LNCaP clone FGC (cell line): ENCODE measurements around the gene POT1.

Source experiments
- DNase-seq: peaks from one replicate; pipeline ENCODE4 v3.0.0-alpha.2; 2011; ENCODE audit warnings: low read depth
- H3K4me3 ChIP-seq: 2 replicates; pipeline ENCODE4 v1.5.1; 2011; ENCODE audit warnings: mild to moderate bottlenecking, low read depth, low read length, control low read depth
- TF ChIP-seq, protein P1 (sequence below): IDR thresholded peaks from 2 replicates; pipeline ENCODE4 v1.5.1; 2012; ENCODE audit warnings: mild to moderate bottlenecking; ENCODE audit not compliant: control insufficient read depth, insufficient read depth; ENCODE audit errors: extremely low read depth

POT1 gene

DNA sequence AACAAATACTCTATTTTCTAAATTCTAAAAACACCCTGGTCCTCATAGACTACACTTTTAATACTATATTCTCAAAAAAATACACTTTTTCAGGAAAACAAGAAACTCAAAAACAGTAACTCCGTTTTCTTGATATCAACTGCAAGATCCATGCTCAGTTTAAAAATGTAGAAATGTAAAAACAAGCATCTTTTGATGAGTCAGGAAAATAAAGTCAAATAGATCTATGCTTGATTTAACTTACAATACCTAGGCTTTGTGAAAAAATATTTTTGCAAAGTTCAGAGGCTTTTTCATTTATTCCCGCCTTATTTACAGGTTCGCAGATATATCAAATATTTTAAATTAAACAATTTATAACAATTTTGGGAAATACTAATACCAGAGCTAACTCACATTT lies 33.6 kb downstream of the POT1 start:
- no peak for DNase-seq
- TF ChIP-seq, protein P1, sequence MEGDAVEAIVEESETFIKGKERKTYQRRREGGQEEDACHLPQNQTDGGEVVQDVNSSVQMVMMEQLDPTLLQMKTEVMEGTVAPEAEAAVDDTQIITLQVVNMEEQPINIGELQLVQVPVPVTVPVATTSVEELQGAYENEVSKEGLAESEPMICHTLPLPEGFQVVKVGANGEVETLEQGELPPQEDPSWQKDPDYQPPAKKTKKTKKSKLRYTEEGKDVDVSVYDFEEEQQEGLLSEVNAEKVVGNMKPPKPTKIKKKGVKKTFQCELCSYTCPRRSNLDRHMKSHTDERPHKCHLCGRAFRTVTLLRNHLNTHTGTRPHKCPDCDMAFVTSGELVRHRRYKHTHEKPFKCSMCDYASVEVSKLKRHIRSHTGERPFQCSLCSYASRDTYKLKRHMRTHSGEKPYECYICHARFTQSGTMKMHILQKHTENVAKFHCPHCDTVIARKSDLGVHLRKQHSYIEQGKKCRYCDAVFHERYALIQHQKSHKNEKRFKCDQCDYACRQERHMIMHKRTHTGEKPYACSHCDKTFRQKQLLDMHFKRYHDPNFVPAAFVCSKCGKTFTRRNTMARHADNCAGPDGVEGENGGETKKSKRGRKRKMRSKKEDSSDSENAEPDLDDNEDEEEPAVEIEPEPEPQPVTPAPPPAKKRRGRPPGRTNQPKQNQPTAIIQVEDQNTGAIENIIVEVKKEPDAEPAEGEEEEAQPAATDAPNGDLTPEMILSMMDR, result no peak
- H3K4me3 ChIP-seq, result no peak overlapping the region

DNA sequence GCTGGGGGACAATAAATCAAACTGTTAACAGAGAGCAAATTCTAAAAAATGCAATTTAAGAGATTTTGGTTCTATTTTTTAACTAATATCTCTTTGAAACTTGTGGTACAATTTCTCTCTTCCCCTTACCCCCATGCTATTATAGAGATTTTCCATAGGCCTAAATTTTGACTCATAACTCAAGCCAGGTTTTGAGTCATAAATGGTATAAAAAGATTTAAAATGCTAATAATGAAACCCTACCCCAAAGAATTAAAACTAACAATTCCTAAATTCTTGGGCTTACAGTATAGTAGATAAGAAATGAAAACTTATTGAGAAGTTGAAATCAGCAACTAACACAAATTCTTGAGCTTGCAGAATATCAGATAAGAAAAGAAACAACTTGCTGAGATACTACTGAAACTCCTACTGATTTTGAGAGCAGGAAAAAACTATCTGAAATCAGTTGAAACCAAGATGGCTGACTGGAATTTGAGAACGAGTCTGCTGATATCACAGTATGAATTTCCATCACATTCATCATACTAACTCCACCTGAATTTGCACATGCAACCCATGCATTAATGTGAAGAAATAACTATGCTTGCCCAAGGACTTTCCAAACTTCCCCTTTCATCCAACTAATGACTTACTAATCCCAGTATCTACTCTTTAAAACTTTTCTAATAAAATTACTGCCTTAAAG lies 36.3 kb downstream of the POT1 start:
- TF ChIP-seq, protein P1, result no peak
- no peak overlapping the region for H3K4me3 ChIP-seq
- DNase-seq, result no peak

DNA sequence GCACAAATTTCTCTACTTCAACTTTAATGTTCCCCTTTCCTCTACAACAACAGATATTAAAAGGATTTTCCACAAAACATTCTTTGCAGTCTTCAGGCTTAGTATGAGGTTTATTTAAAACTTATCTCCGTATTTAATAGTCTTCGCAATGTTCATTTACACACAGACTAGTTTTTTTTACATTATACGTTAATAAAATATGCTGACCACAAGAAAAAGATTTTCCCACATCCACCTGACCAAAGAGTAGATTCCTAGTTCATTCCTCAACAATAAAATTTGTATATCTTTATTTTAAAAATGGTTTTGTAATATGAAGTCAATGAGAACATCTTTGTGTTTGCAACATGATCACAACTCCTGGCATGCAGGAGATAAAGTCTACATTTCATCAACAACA lies 42.4 kb downstream of the POT1 start:
- TF ChIP-seq, protein P1, result no peak
- DNase-seq, result no peak
- H3K4me3 ChIP-seq, result no peak overlapping the region

DNA sequence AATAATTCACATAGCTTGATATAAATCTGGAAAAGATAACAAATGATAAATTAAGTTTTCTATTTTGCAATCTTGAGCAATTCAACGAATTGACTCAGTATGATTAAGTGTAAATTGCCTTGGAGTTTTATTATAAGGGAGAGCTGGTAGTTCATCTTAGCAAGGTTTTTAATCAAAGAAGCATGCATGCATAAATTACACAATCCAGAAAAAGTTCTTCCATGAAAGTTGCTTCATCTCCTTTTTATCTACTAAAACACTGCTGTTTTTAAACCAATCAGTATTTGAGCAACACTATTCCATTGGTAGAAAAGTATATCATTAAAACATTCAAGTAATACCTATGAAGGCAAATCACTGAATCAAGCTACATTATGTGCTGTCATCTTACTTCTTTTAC lies 47.6 kb downstream of the POT1 start:
- H3K4me3 ChIP-seq, result no peak overlapping the region
- TF ChIP-seq, protein P1, result no peak
- DNase-seq, result no peak

DNA sequence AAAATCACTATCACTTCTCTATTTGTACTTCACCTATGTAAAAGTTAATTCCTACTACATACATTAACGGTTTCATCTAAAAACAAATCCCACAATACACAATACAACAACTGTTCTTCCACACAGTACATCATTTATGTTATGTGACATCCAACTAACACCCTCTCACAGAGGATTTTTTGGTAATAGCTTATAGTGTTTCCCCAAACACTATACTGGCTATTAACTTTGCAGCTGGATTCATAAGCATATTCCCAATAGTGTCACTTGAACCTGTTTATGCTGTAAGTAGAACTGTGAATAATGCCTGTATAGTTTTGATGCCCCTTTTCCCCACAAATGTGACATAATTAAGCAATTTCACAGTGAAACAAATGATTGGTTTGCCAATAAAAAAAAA lies 49.9 kb downstream of the POT1 start:
- no peak overlapping the region for H3K4me3 ChIP-seq
- DNase-seq, result no peak
- TF ChIP-seq, protein P1, result no peak

DNA sequence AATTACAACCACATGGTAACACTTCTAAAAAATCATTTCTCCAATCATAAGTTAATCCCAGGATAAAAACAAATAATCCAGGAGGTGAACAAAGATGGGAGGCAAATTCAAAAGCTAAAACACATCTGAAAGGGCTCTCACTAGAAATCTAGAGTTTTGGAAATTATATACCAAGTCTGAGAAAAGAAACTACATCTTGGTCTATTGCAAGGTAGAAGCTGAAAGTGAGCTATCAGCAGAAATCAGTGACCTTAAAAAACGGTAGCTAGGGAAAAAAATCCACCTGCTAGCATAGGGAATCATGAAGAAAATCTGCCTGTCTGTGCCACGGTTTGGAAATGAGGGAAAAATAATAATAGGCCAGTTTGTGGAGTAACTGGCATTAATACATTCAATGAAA lies 50.5 kb downstream of the POT1 start:
- H3K4me3 ChIP-seq, result no peak overlapping the region
- no peak for DNase-seq
- TF ChIP-seq, protein P1, result no peak

DNA sequence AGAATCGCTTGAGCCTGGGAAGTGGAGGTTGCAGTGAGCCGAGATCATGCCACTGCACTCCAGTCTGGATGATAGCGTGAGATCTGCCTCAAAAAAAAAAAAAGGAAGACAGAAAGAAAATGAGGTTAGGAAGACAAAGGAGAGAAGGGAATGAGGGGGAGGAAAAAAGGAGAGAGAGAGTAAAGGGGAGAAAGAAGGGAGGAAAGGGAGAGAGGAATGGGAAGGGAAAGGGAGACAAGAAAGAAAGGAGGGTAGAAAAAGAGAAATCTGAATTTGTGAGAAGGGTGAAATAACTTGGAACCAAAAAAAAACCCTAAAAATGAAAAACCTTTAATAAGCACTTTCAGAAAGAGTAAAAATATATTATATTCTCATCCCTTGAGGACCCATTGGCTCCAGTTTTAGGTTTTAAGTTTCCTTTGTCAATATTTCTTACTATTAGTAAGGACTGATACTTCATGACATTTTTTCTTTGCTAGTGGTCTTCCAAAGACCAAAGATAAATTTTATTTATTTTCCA lies 54.9 kb downstream of the POT1 start:
- TF ChIP-seq, protein P1, result no peak
- no peak for DNase-seq
- no peak overlapping the region for H3K4me3 ChIP-seq
